ENCODE measurements around the gene SALL4.

Gene SALL4

DNA sequence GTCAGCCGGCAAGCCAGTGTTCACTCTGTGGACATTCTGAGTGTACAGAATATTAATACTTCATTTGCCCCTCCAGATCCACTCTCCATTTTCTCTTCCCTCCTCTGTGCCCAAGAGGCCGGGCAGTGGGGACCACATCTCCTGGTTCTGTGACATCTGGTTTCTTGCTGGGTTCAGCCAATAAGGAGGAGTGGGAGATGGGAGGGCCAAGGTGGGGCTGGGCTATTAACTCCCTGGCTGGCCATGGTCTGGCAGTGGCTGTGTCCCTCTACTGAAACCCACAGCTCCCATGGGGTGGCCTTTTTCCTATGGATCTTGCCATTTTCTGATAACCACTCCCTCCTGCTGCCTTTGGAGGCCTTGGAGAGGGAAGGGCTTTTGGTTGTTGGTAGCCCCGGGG, 30.0 kb upstream of the SALL4 start:
- no peak overlapping the region for H2BK5ac ChIP-seq (ENCODE audit: low read length)
- WGBS (ENCODE audit: extremely low coverage, insufficient coverage, low lambda C conversion rate), result no CpG with 5 or more reads among the region's 3 CpGs
- DNase-seq, result no peak

DNA sequence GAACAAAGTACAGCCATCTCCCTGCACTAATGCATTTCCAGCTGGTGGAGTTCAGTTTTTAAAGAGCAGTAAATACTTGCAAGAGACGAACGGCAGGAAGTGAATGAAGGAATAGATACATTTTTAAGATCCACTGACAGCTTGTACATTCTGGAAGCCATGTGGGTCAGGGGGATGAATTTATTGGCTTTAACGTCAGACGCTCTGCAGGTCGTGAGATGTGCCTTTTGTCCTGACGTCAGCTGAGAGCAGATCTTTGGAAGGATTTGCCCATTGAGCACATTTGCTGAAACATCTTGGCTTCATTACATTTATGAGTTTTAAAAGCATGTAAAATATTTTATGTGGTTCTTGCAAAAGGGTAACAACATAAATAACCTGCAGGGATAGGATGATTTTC, 29.5 kb upstream of the SALL4 start:
- DNase-seq, result no peak
- H3K56ac ChIP-seq (ENCODE audit: low read length), result no peak overlapping the region
- H3K4me1 ChIP-seq (ENCODE audit: control insufficient read depth, low read depth, low read length), result no peaks in the 10 kb centered on the region
- no peak overlapping the region for H2BK5ac ChIP-seq (ENCODE audit: low read length)
- H2AK5ac ChIP-seq (ENCODE audit: low read length), result no peak overlapping the region
- H4K5ac ChIP-seq (ENCODE audit: low read length), result no peak overlapping the region
- H3K79me2 ChIP-seq (ENCODE audit: control insufficient read depth, insufficient read depth, low read length), result no peaks in the 10 kb centered on the region
- no peak overlapping the region for H3K9ac ChIP-seq (ENCODE audit: low read length)
- no peak overlapping the region for H3K23ac ChIP-seq (ENCODE audit: low read length)
- no peak overlapping the region for H3K18ac ChIP-seq (ENCODE audit: low read length)
- no peak overlapping the region for H3K4ac ChIP-seq (ENCODE audit: low read depth, low read length)
- H3K36me3 ChIP-seq (ENCODE audit: control insufficient read depth, insufficient read depth, low read length), result no peaks in the 10 kb centered on the region
- no peaks in the 10 kb centered on the region for H3K79me1 ChIP-seq (ENCODE audit: low read length)
- H3K27me3 ChIP-seq (ENCODE audit: insufficient read depth, low read length, poor library complexity), result no peaks in the 10 kb centered on the region
- H3K27ac ChIP-seq (ENCODE audit: low read depth, low read length), result no peak overlapping the region
- H2BK15ac ChIP-seq (replicated peaks; ENCODE audit: low read depth), result no peak overlapping the region
- no peak overlapping the region for H2BK120ac ChIP-seq (ENCODE audit: low read depth, low read length)
- no peak overlapping the region for H3K4me2 ChIP-seq (ENCODE audit: low read length)
- no CpG with 5 or more reads among the region's 6 CpGs for WGBS (ENCODE audit: extremely low coverage, insufficient coverage, low lambda C conversion rate)
- no peak overlapping the region for H3K4me3 ChIP-seq (ENCODE audit: low read length)
- no peak overlapping the region for H4K8ac ChIP-seq (ENCODE audit: low read depth, low read length)

More for the DNA sequence above, 30.0 kb upstream of the SALL4 start:
- Histone ChIP-seq H4K8ac (ENCODE audit: low read depth, low read length) (no peak overlapping the region), H2BK120ac (ENCODE audit: low read depth, low read length) (no peak overlapping the region), H3K18ac (ENCODE audit: low read length) (no peak overlapping the region), H3K27ac (ENCODE audit: low read depth, low read length) (no peak overlapping the region), H3K4me2 (ENCODE audit: low read length) (no peak overlapping the region), H3K4me3 (ENCODE audit: low read length) (no peak overlapping the region), H3K27me3 (ENCODE audit: insufficient read depth, low read length, poor library complexity) (no peaks in the 10 kb centered on the region), H3K9ac (ENCODE audit: low read length) (no peak overlapping the region), H2AK5ac (ENCODE audit: low read length) (no peak overlapping the region), H3K4ac (ENCODE audit: low read depth, low read length) (no peak overlapping the region), H4K5ac (ENCODE audit: low read length) (no peak overlapping the region), H3K79me1 (ENCODE audit: low read length) (no peaks in the 10 kb centered on the region), H3K4me1 (ENCODE audit: control insufficient read depth, low read depth, low read length) (no peaks in the 10 kb centered on the region), H3K56ac (ENCODE audit: low read length) (no peak overlapping the region), H2BK15ac (replicated peaks; ENCODE audit: low read depth) (no peak overlapping the region), H3K36me3 (ENCODE audit: control insufficient read depth, insufficient read depth, low read length) (no peaks in the 10 kb centered on the region), H3K23ac (ENCODE audit: low read length) (no peak overlapping the region), H3K79me2 (ENCODE audit: control insufficient read depth, insufficient read depth, low read length) (no peaks in the 10 kb centered on the region)

DNA sequence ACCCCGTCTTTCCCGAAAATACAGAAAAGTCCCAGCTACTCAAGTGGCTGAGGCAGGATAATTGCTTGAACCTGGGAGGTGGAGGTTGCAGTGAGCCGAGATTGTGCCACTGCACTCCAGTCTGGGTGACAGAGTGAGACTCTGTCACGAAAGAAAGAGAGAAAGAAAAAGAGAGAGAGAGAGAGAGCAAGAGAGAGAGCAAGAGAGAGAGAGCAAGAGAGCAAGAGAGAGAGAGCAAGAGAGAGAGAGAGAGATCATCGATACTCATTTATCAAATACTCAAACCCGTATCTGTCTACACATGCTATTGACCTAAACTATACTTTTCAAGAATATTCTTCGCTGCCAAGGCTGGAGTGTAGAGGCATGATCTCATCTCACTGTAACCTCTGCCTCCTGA, 28.2 kb upstream of the SALL4 start:
- no peak overlapping the region for H3K18ac ChIP-seq (ENCODE audit: low read length)
- H3K4ac ChIP-seq (ENCODE audit: low read depth, low read length), result no peak overlapping the region
- no peak overlapping the region for H3K56ac ChIP-seq (ENCODE audit: low read length)
- H3K36me3 ChIP-seq (ENCODE audit: control insufficient read depth, insufficient read depth, low read length), result no peaks in the 10 kb centered on the region
- H4K5ac ChIP-seq (ENCODE audit: low read length), result no peak overlapping the region
- no peaks in the 10 kb centered on the region for H3K79me2 ChIP-seq (ENCODE audit: control insufficient read depth, insufficient read depth, low read length)
- H4K8ac ChIP-seq (ENCODE audit: low read depth, low read length), result no peak overlapping the region
- no peak overlapping the region for H3K9ac ChIP-seq (ENCODE audit: low read length)
- H3K4me3 ChIP-seq (ENCODE audit: low read length), result no peak overlapping the region
- no peak overlapping the region for H2BK15ac ChIP-seq (replicated peaks; ENCODE audit: low read depth)
- no peak overlapping the region for H2BK5ac ChIP-seq (ENCODE audit: low read length)
- no peaks in the 10 kb centered on the region for H3K79me1 ChIP-seq (ENCODE audit: low read length)
- DNase-seq, result no peak
- H3K4me2 ChIP-seq (ENCODE audit: low read length), result no peak overlapping the region
- no peaks in the 10 kb centered on the region for H3K27me3 ChIP-seq (ENCODE audit: insufficient read depth, low read length, poor library complexity)
- no peak overlapping the region for H2AK5ac ChIP-seq (ENCODE audit: low read length)
- no peak overlapping the region for H3K23ac ChIP-seq (ENCODE audit: low read length)
- WGBS (ENCODE audit: extremely low coverage, insufficient coverage, low lambda C conversion rate), result no CpG with 5 or more reads among the region's 7 CpGs
- no peaks in the 10 kb centered on the region for H3K4me1 ChIP-seq (ENCODE audit: control insufficient read depth, low read depth, low read length)
- H3K27ac ChIP-seq (ENCODE audit: low read depth, low read length), result no peak overlapping the region
- no peak overlapping the region for H2BK120ac ChIP-seq (ENCODE audit: low read depth, low read length)

DNA sequence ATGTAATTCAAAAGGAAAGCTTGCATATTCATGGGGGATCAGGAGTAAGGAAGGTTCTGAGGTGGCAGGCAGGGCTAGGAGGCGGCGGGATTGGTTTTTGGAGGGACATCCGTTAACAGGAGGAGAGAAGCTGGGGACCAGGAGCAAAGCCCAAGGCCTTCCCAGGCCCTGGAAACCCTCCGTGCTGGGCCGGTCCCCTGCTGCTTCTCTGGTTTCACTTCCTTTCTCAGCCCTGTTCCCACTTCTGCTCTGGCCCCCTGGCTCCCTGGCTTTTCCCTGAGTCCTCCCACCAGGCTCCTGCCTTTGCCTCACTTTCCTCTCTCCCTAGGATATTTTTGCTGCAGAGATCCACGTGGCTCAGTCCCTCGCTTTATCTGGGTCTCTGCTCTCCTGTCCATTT, 26.4 kb upstream of the SALL4 start:
- peak overlapping the region; percentile 73 for H3K56ac ChIP-seq (ENCODE audit: low read length)
- H2BK120ac ChIP-seq (ENCODE audit: low read depth, low read length), result no peak overlapping the region
- no peaks in the 10 kb centered on the region for H3K79me2 ChIP-seq (ENCODE audit: control insufficient read depth, insufficient read depth, low read length)
- no peak overlapping the region for H3K4ac ChIP-seq (ENCODE audit: low read depth, low read length)
- H3K4me2 ChIP-seq (ENCODE audit: low read length), result no peak overlapping the region
- no peaks in the 10 kb centered on the region for H3K79me1 ChIP-seq (ENCODE audit: low read length)
- H3K9ac ChIP-seq (ENCODE audit: low read length), result peak overlapping the region; percentile 19
- no peak overlapping the region for H4K5ac ChIP-seq (ENCODE audit: low read length)
- no peaks in the 10 kb centered on the region for H3K4me1 ChIP-seq (ENCODE audit: control insufficient read depth, low read depth, low read length)
- WGBS (ENCODE audit: extremely low coverage, insufficient coverage, low lambda C conversion rate), result no CpG with 5 or more reads among the region's 7 CpGs
- no peaks in the 10 kb centered on the region for H3K36me3 ChIP-seq (ENCODE audit: control insufficient read depth, insufficient read depth, low read length)
- no peak overlapping the region for H2BK5ac ChIP-seq (ENCODE audit: low read length)
- DNase-seq, result no peak
- no peak overlapping the region for H3K23ac ChIP-seq (ENCODE audit: low read length)
- no peak overlapping the region for H3K4me3 ChIP-seq (ENCODE audit: low read length)
- peak overlapping the region; percentile 33 for H3K18ac ChIP-seq (ENCODE audit: low read length)
- no peak overlapping the region for H2BK15ac ChIP-seq (replicated peaks; ENCODE audit: low read depth)
- H4K8ac ChIP-seq (ENCODE audit: low read depth, low read length), result no peak overlapping the region
- no peaks in the 10 kb centered on the region for H3K27me3 ChIP-seq (ENCODE audit: insufficient read depth, low read length, poor library complexity)
- no peak overlapping the region for H3K27ac ChIP-seq (ENCODE audit: low read depth, low read length)
- no peak overlapping the region for H2AK5ac ChIP-seq (ENCODE audit: low read length)

DNA sequence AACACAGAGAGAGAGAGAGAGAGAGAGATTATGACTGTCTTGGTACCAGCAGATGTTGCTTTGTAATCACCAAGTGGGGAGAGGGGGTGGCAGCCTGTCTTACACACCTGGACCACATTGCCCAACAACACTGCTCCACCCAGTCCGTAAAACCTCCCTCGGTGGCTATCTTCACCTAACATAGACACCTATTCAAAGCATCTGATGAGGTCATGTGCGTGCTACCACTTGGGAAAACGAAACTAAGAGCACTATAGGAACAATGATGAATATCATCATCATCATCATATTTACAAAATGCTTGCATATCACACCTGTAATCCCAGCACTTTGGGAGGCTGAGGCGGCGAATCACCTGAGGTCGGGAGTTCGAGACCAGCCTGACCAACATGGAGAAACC, 24.1 kb upstream of the SALL4 start:
- H3K4me1 ChIP-seq (ENCODE audit: control insufficient read depth, low read depth, low read length), result no peaks in the 10 kb centered on the region
- no peak overlapping the region for H3K9ac ChIP-seq (ENCODE audit: low read length)
- no peak overlapping the region for H3K18ac ChIP-seq (ENCODE audit: low read length)
- no peak overlapping the region for H3K4ac ChIP-seq (ENCODE audit: low read depth, low read length)
- H3K56ac ChIP-seq (ENCODE audit: low read length), result no peak overlapping the region
- H2BK5ac ChIP-seq (ENCODE audit: low read length), result no peak overlapping the region
- no peak overlapping the region for H3K23ac ChIP-seq (ENCODE audit: low read length)
- no peak overlapping the region for H2BK15ac ChIP-seq (replicated peaks; ENCODE audit: low read depth)
- H3K79me1 ChIP-seq (ENCODE audit: low read length), result no peaks in the 10 kb centered on the region
- H3K36me3 ChIP-seq (ENCODE audit: control insufficient read depth, insufficient read depth, low read length), result no peaks in the 10 kb centered on the region
- H3K4me3 ChIP-seq (ENCODE audit: low read length), result no peak overlapping the region
- H2AK5ac ChIP-seq (ENCODE audit: low read length), result no peak overlapping the region
- H3K27ac ChIP-seq (ENCODE audit: low read depth, low read length), result no peak overlapping the region
- H3K4me2 ChIP-seq (ENCODE audit: low read length), result no peak overlapping the region
- no peak for DNase-seq
- no peak overlapping the region for H2BK120ac ChIP-seq (ENCODE audit: low read depth, low read length)
- no peaks in the 10 kb centered on the region for H3K27me3 ChIP-seq (ENCODE audit: insufficient read depth, low read length, poor library complexity)
- no CpG with 5 or more reads among the region's 8 CpGs for whole genome bisulfite sequencing (ENCODE audit: extremely low coverage, insufficient coverage, low lambda C conversion rate)
- H4K8ac ChIP-seq (ENCODE audit: low read depth, low read length), result no peak overlapping the region
- H4K5ac ChIP-seq (ENCODE audit: low read length), result no peak overlapping the region
- no peaks in the 10 kb centered on the region for H3K79me2 ChIP-seq (ENCODE audit: control insufficient read depth, insufficient read depth, low read length)

DNA sequence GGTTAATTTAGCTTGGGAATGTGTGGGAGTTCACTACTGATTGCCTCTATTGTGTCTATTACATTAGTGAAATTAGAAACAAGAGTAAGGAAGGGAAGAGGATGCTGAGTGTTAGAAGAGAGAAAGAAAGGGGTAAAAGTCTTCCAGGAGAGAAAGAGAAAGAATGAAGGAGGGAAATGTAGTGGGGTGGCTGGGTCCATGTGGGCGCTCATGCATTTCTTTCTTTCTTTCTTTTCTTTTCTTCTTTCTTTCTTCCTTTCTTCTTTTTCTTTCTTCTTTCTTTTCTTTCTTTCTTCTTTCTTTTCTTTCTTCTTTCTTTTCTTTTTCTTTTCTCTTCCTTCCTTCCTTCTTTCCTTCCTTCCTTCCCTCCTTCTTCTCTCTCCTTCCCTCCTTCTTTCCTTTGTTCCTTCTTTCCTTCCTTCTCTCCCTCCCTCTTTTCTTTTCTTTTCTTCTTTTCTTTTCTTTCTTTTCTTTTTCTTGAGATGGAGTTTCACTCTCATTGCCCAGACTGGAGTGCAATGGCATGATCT, 16.2 kb upstream of the SALL4 start:
- Histone ChIP-seq H3K18ac (ENCODE audit: low read length) (no peak overlapping the region), H2BK15ac (replicated peaks; ENCODE audit: low read depth) (no peak overlapping the region), H3K27ac (ENCODE audit: low read depth, low read length) (no peak overlapping the region), H3K79me1 (ENCODE audit: low read length) (no peaks in the 10 kb centered on the region), H2BK5ac (ENCODE audit: low read length) (no peak overlapping the region), H3K4ac (ENCODE audit: low read depth, low read length) (no peak overlapping the region), H2BK120ac (ENCODE audit: low read depth, low read length) (no peak overlapping the region), H4K5ac (ENCODE audit: low read length) (no peak overlapping the region), H3K4me2 (ENCODE audit: low read length) (no peak overlapping the region), H3K4me3 (ENCODE audit: low read length) (no peak overlapping the region), H2AK5ac (ENCODE audit: low read length) (no peak overlapping the region), H3K79me2 (ENCODE audit: control insufficient read depth, insufficient read depth, low read length) (no peaks in the 10 kb centered on the region), H3K27me3 (ENCODE audit: insufficient read depth, low read length, poor library complexity) (no peaks in the 10 kb centered on the region), H3K36me3 (ENCODE audit: control insufficient read depth, insufficient read depth, low read length) (no peaks in the 10 kb centered on the region), H3K23ac (ENCODE audit: low read length) (no peak overlapping the region), H4K8ac (ENCODE audit: low read depth, low read length) (no peak overlapping the region), H3K9ac (ENCODE audit: low read length) (no peak overlapping the region), H3K56ac (ENCODE audit: low read length) (no peak overlapping the region), H3K4me1 (ENCODE audit: control insufficient read depth, low read depth, low read length) (no peaks in the 10 kb centered on the region)
- DNase-seq, result no peak
- no CpG with 5 or more reads among the region's 1 CpG for whole genome bisulfite sequencing (ENCODE audit: extremely low coverage, insufficient coverage, low lambda C conversion rate)
